ENCODE data around the gene ABCD1. TPM values are rescaled to one million over a fixed set of nuclear protein-coding genes. Genes with fewer than 3 reads are reported as not detected.
A peak's percentile ranks its signal among the peaks of the same experiment; 100 is the strongest.
"Not testable (repeated sequence)": the region's sequence is repeated elsewhere in the genome, so short reads cannot be mapped to it uniquely, and the experiment has no call there.

The ABCD1 gene
- polyA plus RNA-seq (2012; ENCODE audit: missing spikeins) = 0.47 TPM

DNA sequence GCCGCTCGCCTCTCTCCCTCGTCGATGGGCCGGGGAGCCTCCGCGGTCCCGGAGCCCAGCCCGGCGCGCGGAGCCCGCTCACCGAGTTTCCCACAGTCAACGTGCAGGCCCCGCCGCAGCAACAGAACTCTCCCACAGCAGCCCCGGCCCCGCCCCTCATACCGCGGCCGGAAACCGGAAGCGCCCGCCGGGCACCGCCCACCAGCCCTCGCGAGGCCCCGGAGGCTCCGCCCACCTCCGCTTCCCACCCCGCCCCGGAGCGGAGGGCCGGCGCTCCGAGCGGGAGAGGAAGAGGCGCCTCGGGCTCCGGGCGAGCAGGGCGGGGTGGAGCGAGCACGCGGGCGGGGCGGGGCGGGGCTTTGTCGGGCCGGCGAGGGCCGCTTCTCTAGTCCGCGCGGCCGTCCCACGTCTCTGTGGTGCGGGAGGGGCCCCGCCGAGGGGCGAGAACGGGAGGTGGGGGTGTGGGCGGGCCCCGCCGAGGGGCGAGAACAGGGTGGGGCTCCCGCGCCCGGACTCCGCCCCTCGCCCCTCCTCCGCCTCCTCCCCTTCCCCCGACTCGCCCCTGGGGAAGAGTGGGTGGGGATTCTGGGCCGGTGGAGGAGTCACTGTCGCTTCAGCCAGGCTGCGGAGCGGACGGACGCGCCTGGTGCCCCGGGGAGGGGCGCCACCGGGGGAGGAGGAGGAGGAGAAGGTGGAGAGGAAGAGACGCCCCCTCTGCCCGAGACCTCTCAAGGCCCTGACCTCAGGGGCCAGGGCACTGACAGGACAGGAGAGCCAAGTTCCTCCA lies at the start of gene ABCD1, which contains the start of gene BCAP31:
Gene ABCD1, plus strand, starts transcription at position 605 of the 787 bp plus-strand sequence. CDS start 411 bp downstream, outside the sequence.
Gene BCAP31, minus strand, starts transcription at position 136 of the 787 bp plus-strand sequence. CDS start 1,143 bp downstream, outside the sequence.
- DNase-seq (ENCODE audit: insufficient read length) = peak; percentile 82
- TF ChIP-seq POLR2AphosphoS5 (IDR thresholded peaks at IDR 0.05; ENCODE audit: low read depth, low read length) (peak; percentile 25; the same call in 1 of the 2 replicates), POLR2A (IDR thresholded peaks at IDR 0.05; ENCODE audit: low read depth, low read length) (peak; percentile 69; the same call in 1 of the 2 replicates), TAF1 (IDR thresholded peaks at IDR 0.05; ENCODE audit: borderline replicate concordance, low read depth, low read length) (peak; percentile 52; the same call in 1 of the 2 replicates)
- FAIRE-seq = peak; percentile 92

DNA sequence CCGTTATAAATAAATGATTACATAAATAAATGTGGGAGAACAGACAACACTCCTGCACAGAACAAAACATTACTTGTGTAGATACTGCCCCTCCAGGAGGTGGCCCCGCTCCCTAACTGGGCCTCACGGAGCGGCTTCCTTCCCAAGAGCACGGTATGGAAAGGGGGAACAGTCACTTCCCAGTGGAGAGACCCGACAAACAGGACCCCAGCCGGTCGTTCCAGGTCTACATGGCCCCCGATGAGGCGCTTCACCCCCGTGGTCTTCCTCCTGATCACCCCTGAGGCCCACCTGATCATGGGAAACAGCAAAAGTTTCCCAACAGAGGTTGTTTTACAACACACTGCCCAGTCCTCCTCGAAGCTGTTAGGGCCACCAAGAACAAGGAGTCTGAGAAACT lies 43.5 kb upstream of the ABCD1 start:
- FAIRE-seq = no peak
- DNase-seq (ENCODE audit: insufficient read length) = no peak
- TF ChIP-seq TAF1 (IDR thresholded peaks at IDR 0.05; ENCODE audit: borderline replicate concordance, low read depth, low read length) (no peak), POLR2AphosphoS5 (IDR thresholded peaks at IDR 0.05; ENCODE audit: low read depth, low read length) (no peak), POLR2A (IDR thresholded peaks at IDR 0.05; ENCODE audit: low read depth, low read length) (no peak)

DNA sequence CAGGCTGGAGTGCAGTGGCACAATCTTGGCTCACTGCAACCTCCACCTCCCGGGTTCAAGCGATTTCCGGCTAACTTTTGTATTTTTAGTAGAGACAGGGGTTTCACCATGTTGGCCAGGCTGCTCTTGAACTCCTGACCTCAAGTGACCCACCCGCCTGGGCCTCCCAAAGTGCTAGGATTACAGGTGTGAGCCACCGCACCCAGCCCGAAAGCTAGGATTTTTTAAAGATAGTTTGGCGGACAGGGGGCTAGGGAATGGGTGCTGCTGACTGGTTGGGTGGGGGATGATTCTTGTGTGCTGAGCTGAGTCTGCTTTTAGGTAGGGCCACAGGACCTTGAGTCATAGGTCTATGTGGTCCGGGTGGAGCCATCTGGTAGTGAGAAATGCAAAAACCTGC lies 41.2 kb upstream of the ABCD1 start:
- not testable (repeated sequence) for FAIRE-seq; DNase-seq (ENCODE audit: insufficient read length)

DNA sequence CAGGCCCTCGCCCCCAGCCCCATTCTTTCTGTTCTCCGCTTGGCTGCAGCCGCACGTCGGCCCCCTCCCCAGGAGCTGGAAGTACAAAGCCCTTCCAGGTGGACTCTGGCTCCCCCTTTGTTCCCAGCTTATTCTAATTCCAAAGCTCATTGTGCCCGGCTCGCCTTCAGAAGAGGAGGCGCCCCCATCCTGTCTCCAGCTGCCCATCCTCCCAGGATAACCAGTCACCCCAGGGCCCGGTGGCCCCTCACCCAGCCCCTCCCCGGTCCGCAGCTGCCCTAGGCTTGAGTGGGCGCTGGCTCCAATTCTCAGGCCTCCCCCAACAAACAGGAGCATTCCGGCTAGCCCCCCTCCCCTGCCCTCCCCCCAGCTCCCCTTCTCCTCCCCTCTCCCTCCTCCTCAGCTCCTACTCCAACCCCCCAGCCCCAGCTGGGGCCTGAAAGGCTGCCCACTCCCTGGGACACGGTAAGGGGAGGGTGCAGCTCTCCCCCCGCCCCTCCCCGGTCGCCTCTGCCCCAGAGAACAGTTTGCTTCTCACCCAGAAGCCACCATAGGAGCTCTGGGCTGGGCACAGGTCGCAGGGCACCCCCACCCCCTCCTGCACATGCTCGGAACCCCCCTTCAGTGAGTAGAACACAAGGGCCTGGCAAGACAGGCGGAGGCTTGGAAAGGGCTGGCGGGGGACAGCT lies 40.0 kb upstream of the ABCD1 start:
- FAIRE-seq (no peak), DNase-seq (ENCODE audit: insufficient read length) (no peak)
- no peak for TF ChIP-seq POLR2A (IDR thresholded peaks at IDR 0.05; ENCODE audit: low read depth, low read length)
- no peak for TF ChIP-seq TAF1 (IDR thresholded peaks at IDR 0.05; ENCODE audit: borderline replicate concordance, low read depth, low read length)
- TF ChIP-seq POLR2AphosphoS5 (IDR thresholded peaks at IDR 0.05; ENCODE audit: low read depth, low read length) = no peak

DNA sequence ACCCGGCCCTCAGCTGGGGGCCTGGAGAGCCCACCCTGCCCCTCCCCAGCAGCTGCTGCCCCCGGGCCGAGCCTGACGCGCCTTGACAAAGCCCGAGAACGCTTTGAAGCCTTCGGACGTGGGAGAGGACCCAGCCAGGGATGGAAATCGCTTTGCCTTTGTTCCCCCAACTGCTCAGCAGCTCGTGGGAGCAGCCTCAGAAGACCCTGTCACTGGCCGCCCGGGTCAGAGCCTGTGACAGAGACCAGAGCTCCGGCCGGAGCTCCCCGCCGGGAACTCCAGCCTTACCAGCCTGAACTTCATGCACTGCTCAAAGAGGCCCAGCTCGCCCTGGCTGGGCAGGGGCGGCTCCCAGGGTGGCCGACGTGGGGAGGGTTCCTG lies 39.5 kb upstream of the ABCD1 start:
- TF ChIP-seq POLR2A (IDR thresholded peaks at IDR 0.05; ENCODE audit: low read depth, low read length) (no peak), POLR2AphosphoS5 (IDR thresholded peaks at IDR 0.05; ENCODE audit: low read depth, low read length) (no peak), TAF1 (IDR thresholded peaks at IDR 0.05; ENCODE audit: borderline replicate concordance, low read depth, low read length) (no peak)
- DNase-seq (ENCODE audit: insufficient read length) (no peak), FAIRE-seq (no peak)

DNA sequence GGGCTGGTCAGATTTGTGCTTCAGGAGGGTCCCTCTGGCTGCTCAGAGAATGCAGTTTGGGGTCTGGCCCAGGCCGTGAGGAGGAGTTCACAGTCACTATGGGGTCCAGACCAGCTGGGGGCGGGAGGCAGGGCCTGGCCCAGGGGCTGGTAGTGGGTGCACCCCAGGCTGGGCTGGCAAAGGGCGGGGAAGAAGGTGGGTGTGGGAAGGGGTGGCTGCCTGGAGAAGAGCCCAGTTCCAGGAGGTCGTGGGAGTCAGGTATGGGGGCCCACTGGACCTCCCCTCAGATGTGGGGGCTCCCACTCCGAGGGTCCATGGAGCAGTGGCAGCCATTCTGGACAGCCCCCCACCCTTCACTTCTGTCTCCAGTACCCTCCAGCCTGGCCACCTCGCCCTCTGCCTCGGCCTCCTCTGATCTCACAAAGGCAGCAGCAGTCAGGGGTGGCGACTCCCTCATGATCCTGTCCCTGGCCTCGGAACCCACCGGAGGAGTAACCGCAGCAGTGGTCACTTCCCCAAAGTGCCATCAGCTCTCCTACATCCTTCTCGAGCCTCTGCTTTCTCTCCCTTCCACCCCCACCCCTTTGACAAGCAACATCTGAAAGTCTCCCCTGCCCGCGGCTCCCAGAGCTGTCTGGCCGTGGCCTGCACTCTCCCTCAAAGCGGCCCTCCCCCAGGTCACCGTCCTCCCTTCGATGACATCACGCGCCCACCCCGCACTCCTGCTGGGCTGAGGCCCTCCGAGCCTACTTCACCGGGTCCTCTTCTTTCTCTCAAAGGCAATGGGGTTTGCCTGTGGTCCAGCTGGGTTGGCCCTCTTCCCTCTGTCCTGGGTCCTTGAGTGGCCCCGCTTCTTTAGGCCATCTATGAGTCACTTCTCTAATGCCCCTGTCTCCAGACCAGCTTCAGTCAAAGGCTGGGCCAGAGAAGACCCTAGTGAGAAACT lies 38.6 kb upstream of the ABCD1 start:
- FAIRE-seq (no peak), DNase-seq (ENCODE audit: insufficient read length) (no peak)
- no peak for TF ChIP-seq TAF1 (IDR thresholded peaks at IDR 0.05; ENCODE audit: borderline replicate concordance, low read depth, low read length)
- TF ChIP-seq POLR2AphosphoS5 (IDR thresholded peaks at IDR 0.05; ENCODE audit: low read depth, low read length) = no peak
- TF ChIP-seq POLR2A (IDR thresholded peaks at IDR 0.05; ENCODE audit: low read depth, low read length) = no peak

DNA sequence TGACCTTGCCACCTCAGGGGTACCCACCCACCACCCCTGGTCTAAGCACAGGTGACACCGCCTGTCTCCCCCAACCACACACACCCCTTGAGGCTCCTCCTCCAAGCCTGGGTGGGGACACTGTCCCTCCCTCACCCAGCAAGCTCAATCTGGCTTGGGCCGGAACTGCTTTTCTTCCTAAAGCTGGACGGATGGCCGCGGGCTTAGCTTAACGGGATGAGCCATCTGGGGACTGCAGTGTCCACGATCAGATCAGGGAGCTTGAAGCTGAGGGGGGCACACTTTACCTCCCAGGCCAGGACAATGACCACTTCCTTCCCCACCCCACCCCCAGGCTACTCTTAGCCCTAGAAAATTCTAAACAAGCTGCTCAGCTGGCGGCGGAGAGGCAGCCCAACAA lies 37.9 kb upstream of the ABCD1 start:
- FAIRE-seq = no peak
- no peak for DNase-seq (ENCODE audit: insufficient read length)
- TF ChIP-seq POLR2AphosphoS5 (IDR thresholded peaks at IDR 0.05; ENCODE audit: low read depth, low read length) (no peak), POLR2A (IDR thresholded peaks at IDR 0.05; ENCODE audit: low read depth, low read length) (no peak)

DNA sequence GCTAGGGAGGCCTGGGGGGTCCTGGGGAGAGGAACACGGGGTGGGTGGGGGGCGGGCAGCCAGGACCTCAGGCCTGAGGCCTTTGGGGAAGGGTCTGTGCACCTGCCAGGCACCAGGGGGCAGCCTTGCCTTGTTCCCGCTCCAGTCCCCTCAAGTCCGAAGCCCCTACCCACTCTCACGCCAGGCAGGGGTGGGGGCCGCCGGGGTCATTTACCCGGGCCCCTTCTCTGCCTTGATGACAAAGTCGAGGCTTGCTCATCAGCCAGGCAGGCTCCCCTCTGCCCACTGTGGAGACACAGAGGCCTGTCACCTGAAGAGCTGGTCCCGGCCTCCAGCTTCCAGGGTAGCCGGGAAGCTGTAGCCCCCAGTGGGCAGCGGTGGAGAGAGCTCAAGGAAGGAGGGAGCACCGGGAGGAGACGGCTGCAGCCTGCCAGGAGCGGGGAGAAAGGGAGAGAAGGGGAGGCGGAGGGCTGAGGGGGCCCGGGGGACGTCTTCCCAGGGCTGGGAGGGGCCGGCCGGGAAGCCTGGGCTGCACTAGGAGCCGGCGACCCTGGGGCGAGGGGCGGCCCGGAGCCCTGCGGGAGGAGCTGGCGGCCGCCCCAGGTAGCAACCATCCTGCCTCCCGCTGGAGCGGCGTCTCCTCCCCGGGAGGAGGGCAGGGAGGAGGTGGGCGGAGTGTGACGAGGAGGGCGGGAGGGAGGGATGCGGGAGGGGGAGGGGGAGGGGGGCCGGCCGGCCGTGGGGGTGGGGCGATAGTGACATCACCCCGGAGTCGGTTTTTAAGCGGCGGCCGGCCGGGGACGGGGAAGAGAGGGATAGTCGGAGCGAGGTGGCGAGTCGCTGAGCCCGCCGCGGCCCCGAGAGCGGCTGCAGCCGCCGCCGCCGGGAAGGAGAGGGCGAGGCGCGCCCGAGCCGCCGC lies 37.3 kb upstream of the ABCD1 start, which contains the start of gene SLC6A8:
Gene SLC6A8, plus strand, starts transcription at position 806 of the 919 bp plus-strand sequence. CDS start 649 bp downstream, outside the sequence.
- FAIRE-seq = no peak
- TF ChIP-seq TAF1 (IDR thresholded peaks at IDR 0.05; ENCODE audit: borderline replicate concordance, low read depth, low read length) (no peak), POLR2A (IDR thresholded peaks at IDR 0.05; ENCODE audit: low read depth, low read length) (no peak), POLR2AphosphoS5 (IDR thresholded peaks at IDR 0.05; ENCODE audit: low read depth, low read length) (no peak)
- no peak for DNase-seq (ENCODE audit: insufficient read length)

DNA sequence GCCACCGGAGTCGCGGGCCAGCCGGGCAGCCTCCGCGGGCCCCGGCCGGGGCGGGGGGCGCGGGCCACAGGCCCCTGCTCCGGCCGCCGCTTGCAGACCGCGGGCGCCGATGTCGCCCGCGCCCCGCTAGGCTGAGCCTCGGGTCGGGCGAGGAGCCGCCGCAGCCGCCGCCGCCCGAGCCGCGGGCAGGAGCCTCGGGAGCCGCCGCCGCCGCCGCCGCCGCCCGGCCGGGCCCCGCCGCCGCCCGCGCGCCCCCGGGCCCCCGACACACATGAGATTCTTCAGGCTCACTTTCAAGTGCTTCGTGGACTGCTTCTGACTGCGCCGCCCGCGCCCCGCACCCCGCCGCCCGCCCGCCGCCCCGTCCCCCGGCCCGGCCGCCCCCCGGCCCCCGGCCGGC lies 36.6 kb upstream of the ABCD1 start:
- DNase-seq (ENCODE audit: insufficient read length) (no peak), FAIRE-seq (no peak)
- TF ChIP-seq POLR2A (IDR thresholded peaks at IDR 0.05; ENCODE audit: low read depth, low read length) (no peak), POLR2AphosphoS5 (IDR thresholded peaks at IDR 0.05; ENCODE audit: low read depth, low read length) (no peak)

DNA sequence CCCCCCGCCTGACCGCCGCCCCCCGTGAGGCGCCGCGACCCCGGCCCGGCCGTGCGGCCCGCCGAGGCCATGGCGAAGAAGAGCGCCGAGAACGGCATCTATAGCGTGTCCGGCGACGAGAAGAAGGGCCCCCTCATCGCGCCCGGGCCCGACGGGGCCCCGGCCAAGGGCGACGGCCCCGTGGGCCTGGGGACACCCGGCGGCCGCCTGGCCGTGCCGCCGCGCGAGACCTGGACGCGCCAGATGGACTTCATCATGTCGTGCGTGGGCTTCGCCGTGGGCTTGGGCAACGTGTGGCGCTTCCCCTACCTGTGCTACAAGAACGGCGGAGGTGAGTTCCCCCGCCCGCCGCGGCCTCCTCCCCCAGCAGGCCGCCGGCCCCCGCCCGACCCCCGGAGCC lies 36.1 kb upstream of the ABCD1 start:
- TF ChIP-seq POLR2A (IDR thresholded peaks at IDR 0.05; ENCODE audit: low read depth, low read length) (no peak), TAF1 (IDR thresholded peaks at IDR 0.05; ENCODE audit: borderline replicate concordance, low read depth, low read length) (no peak), POLR2AphosphoS5 (IDR thresholded peaks at IDR 0.05; ENCODE audit: low read depth, low read length) (no peak)
- FAIRE-seq (no peak), DNase-seq (ENCODE audit: insufficient read length) (no peak)
